Measurements from ENCODE around the gene INPP5A.
"Not testable (repeated sequence)": the region's sequence is repeated elsewhere in the genome, so short reads cannot be mapped to it uniquely, and the experiment has no call there.

INPP5A gene

DNA sequence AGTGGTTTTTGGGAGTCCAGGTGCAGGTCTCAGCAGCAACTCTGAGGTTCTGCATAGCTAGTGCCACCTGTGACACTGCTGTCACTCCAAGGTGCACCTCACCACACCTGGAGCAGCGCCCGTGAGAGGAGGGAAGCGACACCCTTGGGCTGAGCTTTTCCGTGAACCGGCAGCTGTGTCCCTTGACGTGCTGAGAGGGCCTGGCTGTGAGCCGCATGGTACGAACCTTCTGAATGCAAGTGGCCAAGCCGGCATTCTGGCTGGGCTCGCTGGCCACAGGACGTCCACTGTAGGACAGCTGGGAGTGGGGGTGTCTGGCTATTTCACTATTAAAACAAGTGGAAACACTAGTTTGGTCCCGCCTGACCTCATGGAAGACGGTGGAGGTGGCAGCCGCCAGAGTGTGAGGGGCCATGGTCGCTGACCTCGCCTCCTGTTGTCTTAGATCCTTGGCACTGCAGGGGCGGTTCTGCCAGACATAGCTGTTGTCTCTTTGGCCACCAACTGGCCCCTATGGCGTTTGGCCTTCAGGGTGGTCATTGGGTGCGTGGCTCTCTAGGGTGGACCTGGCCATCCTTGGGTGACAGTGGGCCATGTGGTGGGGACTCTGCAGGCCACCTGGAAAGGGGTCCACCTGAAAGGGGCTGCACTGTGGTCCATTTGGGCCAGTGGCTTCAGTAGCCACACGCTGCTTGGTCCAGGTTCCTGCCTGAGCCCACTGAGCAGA is 12.9 kb downstream of the INPP5A start:
- no peak for DNase-seq

DNA sequence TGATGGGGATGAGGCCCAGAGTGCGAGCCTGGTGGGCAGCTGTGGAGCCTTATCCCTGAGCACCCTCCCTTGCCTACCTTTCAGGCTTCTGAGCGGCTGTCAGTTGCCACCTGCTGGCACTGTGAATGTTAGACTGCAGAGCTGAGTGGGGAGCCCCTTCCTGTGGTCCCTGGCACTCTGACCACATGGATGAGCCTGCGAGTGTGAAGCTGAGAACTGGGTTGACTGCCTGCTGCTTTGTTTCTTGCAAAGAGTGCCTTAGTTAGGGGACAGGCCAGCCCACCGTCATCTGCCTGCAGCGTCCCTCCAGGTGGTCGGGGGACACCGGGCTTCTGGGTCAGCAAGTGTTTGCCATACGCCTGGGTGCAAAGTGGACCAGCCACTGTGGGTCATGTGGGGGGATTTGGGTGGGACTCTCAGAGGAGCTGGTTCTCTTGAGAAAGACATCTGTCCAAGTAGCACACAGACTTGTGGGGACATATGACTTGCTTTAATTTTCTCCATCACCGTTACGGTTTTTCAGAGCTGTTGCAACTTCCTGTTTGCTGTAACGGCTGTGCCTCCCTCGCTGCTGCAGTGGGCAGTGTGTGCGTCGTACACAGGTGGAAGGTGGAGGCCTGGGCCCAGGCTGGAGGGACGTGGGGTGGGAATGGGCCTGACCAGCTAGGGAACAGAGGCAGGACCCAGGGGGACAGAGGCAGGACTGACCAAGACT is 13.7 kb downstream of the INPP5A start:
- peak; percentile 76 for DNase-seq

GRCh38 chr10:132551808-132552130 is 14.2 kb downstream of the INPP5A start:
- no peak for DNase-seq

GRCh38 chr10:132552635-132553034 is 15.0 kb downstream of the INPP5A start:
- not testable (repeated sequence) for DNase-seq

- DNase-seq = not testable (repeated sequence)
Observed at GRCh38 chr10:132553568-132553967, 16.0 kb downstream of the INPP5A start.

- no peak for DNase-seq
Observed at GRCh38 chr10:132554053-132554990, 16.7 kb downstream of the INPP5A start.

GRCh38 chr10:132554991-132555647 is 17.5 kb downstream of the INPP5A start:
- no peak for DNase-seq

GRCh38 chr10:132555648-132556575 is 18.3 kb downstream of the INPP5A start:
- no peak for DNase-seq

- DNase-seq = no peak
Observed at GRCh38 chr10:132556994-132557441, 19.4 kb downstream of the INPP5A start.

- no peak for DNase-seq
Observed at GRCh38 chr10:132557696-132558515, 20.3 kb downstream of the INPP5A start.

DNA sequence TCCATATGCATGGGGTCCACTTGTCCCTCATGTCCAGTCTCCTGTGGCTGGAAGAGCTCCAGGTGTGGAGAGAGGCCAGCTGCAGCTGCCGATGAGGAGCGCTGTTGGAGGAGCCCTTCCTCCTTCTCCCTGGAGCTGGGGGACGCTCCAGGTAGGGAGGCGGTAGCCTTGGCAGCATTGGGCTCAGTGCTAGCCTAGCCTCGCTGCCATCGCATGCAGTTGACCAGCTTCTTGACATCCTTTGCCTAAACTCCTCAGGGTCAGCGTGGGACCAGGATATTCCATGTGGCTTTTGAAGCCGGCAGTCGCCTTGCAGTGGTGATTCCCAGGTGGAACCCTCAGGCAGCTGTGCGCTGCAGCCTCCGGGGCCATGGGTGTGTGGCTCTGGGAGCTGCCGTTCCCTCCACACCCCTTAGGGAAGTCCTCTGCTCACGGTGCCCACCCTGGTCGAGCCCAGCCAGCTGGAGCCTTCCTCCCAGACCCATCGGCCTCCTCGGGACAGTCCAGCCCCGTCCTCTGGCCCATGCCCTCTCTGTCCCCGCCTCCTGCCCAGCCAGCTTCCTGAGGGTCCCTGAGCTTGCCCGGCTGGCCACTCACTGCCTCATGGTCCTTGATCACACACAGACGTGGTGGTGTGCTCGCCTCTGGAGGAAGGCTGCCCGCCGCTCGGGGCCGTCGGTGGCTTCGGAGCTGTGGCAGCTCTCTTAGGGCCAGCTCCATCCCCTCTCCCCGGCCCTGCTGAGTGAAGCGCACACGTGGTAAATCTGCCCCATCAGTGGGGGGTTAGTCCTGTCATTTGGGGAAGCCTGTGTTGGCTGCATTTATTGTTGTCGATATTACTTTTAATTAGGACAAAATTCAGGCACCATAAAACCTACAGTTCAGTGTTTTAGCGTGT is 21.2 kb downstream of the INPP5A start:
- no peak for DNase-seq

DNA sequence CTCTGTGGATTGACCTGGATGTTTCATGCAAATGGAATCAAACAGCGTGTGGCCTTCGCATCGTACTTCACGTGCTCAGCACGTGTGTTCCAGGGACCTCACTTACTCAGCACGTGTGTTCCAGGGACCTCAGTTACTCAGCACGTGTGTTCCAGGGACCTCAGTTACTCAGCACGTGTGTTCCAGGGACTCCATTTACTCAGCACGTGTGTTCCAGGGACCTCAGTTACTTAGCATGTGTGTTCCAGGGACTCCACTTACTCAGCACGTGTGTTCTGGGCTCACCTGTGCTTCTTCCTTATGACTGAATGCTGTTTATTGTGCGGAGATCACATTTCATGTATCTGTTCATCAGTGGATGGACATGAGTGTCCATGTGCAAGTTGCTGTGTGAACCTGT is 22.0 kb downstream of the INPP5A start:
- DNase-seq = no peak

- DNase-seq = no peak
Observed at GRCh38 chr10:132560241-132560731, 22.7 kb downstream of the INPP5A start.

- no peak for DNase-seq
Observed at GRCh38 chr10:132562177-132562915, 24.8 kb downstream of the INPP5A start.

- DNase-seq = no peak
Observed at GRCh38 chr10:132562916-132563456, 25.4 kb downstream of the INPP5A start.

- DNase-seq = no peak
Observed at GRCh38 chr10:132563485-132564248, 26.1 kb downstream of the INPP5A start.

DNA sequence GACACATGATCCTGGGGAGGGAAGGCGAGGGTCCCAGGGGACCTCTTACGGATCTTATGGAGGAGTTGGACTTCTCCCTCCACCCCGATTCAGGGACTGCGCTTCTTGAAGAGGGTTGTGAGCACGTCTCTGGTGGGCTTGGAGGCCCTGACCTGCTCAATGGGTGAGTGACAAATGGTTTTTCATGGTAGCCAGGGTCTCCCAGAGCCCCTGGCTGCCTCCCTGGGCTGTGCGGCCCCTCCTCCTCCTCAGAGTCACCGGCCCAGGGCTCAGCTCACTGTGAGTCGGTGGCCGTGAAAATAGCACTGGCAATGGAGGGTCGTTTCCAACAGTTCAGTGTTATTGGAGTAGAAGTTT is 26.6 kb downstream of the INPP5A start:
- DNase-seq = no peak

- no peak for DNase-seq
Observed at GRCh38 chr10:132564690-132565089, 27.1 kb downstream of the INPP5A start.
